IMR-90 (cell line): ENCODE measurements around the gene PTX4. TPM values are rescaled to one million over a fixed set of nuclear protein-coding genes. Genes with fewer than 3 reads are reported as not detected.
A peak's percentile ranks its signal among the peaks of the same experiment; 100 is the strongest.

Experiments
- ATAC-seq: fragments of 200-7000 bp; cut with Tn5 transposase; 2 replicates; pipeline ENCODE4 v1.9.1; 2020; ENCODE audit warnings: low read depth, mild to moderate bottlenecking, moderate library complexity
- BruUV-seq: library from RNA; stranded (reverse); fragments of 400-500 nt; replicated peaks from 2 replicates; lab custom pipeline; 2021; lab: Mats Ljungman, UMichigan
- CTCF ChIA-PET: fragments of 300-600 bp; formaldehyde crosslinking; extraction: SDS; loops from one replicate; lab custom pipeline; 2021; ENCODE audit warnings: antibody characterized with exemption; lab: Yijun Ruan, JAX
- POLR2A ChIA-PET: fragments of 300-600 bp; sonication (Branson Sonifier 250); formaldehyde crosslinking; loops from one replicate; lab custom pipeline; 2022; ENCODE audit warnings: antibody characterized with exemption; ENCODE audit not compliant: unreplicated experiment; lab: Charles Lee
- DNase-seq: peaks from one replicate; pipeline ENCODE4 v3.0.0; 2013
- H2AFZ ChIP-seq: replicated peaks from 2 replicates; pipeline ENCODE3; 2013; ENCODE audit warnings: low read length, mild to moderate bottlenecking; ENCODE audit not compliant: poor library complexity
- H2AK5ac ChIP-seq: 2 replicates; pipeline ENCODE4 v1.6.1; 2013; ENCODE audit warnings: low read depth, low read length, inconsistent platforms
- H2AK9ac ChIP-seq: replicated peaks from 2 replicates; pipeline ENCODE3; 2013; ENCODE audit warnings: mild to moderate bottlenecking, low read depth, low read length, moderate library complexity; ENCODE audit not compliant: poor library complexity
- H2BK120ac ChIP-seq: 2 replicates; pipeline ENCODE4 v1.6.1; 2013; ENCODE audit warnings: low read depth, low read length, inconsistent platforms
- H2BK15ac ChIP-seq: 3 replicates; pipeline ENCODE4 v1.6.1; 2013; ENCODE audit warnings: low read depth, low read length, inconsistent platforms
- H2BK20ac ChIP-seq: 2 replicates; pipeline ENCODE4 v1.6.1; 2013; ENCODE audit warnings: low read depth, mild to moderate bottlenecking, inconsistent platforms, low read length, moderate library complexity
- H2BK5ac ChIP-seq: 2 replicates; pipeline ENCODE4 v1.6.1; 2013; ENCODE audit warnings: mild to moderate bottlenecking, low read depth, low read length, inconsistent platforms; ENCODE audit not compliant: poor library complexity, severe bottlenecking
- H3K14ac ChIP-seq: replicated peaks from 2 replicates; pipeline ENCODE4 v1.6.1; 2013; ENCODE audit warnings: low read depth, low read length, inconsistent platforms
- H3K18ac ChIP-seq: 2 replicates; pipeline ENCODE4 v1.6.1; 2013; ENCODE audit warnings: low read depth, low read length, control low read depth
- H3K23ac ChIP-seq: 2 replicates; pipeline ENCODE4 v1.6.1; 2013; ENCODE audit warnings: low read depth, low read length, inconsistent platforms
- H3K27ac ChIP-seq: 2 replicates; pipeline ENCODE4 v1.5.1; 2013; ENCODE audit warnings: mild to moderate bottlenecking, control low read depth, low read length; ENCODE audit not compliant: insufficient read depth
- H3K27me3 ChIP-seq: 2 replicates; pipeline ENCODE4 v1.6.1; 2013; ENCODE audit warnings: low read length; ENCODE audit not compliant: control insufficient read depth, insufficient read depth
- H3K36me3 ChIP-seq: 2 replicates; pipeline ENCODE4 v1.6.1; 2013; ENCODE audit warnings: low read length, mixed read lengths; ENCODE audit not compliant: control insufficient read depth, insufficient read depth
- H3K4ac ChIP-seq: 2 replicates; pipeline ENCODE4 v1.6.1; 2013; ENCODE audit warnings: low read depth, low read length, inconsistent platforms
- H3K4me1 ChIP-seq: 2 replicates; pipeline ENCODE4 v1.6.1; 2013; ENCODE audit warnings: low read length, mixed read lengths; ENCODE audit not compliant: control insufficient read depth, insufficient read depth
- H3K4me2 ChIP-seq: 2 replicates; pipeline ENCODE4 v1.6.1; 2013; ENCODE audit warnings: low read depth, mild to moderate bottlenecking, control low read depth, low read length, moderate library complexity
- H3K4me3 ChIP-seq: 2 replicates; pipeline ENCODE4 v1.5.1; 2013; ENCODE audit warnings: low read depth, mild to moderate bottlenecking, control low read depth, low read length, moderate library complexity; ENCODE audit not compliant: insufficient read depth
- H3K56ac ChIP-seq: 2 replicates; pipeline ENCODE4 v1.6.1; 2013; ENCODE audit warnings: low read length, inconsistent platforms; ENCODE audit not compliant: insufficient read depth; ENCODE audit errors: extremely low read depth
- H3K79me1 ChIP-seq, 2 experiments: 2 replicates each; pipeline ENCODE4 v1.6.1; 2013; ENCODE audit warnings: low read length in 2 of 2, inconsistent platforms in 1 of 2, low read depth in 1 of 2
- H3K9ac ChIP-seq: 2 replicates; pipeline ENCODE4 v1.6.1; 2013; ENCODE audit warnings: low read depth, low read length, control low read depth
- H3K9me1 ChIP-seq: 2 replicates; pipeline ENCODE4 v1.6.1; 2013; ENCODE audit warnings: low read length, inconsistent platforms; ENCODE audit not compliant: insufficient read depth
- H3K9me3 ChIP-seq: 2 replicates; pipeline ENCODE4 v1.6.1; 2013; ENCODE audit warnings: low read length; ENCODE audit not compliant: control insufficient read depth, insufficient read depth
- H4K20me1 ChIP-seq: 2 replicates; pipeline ENCODE4 v1.6.1; 2013; ENCODE audit warnings: low read length, inconsistent platforms; ENCODE audit not compliant: insufficient read depth
- H4K5ac ChIP-seq: 2 replicates; pipeline ENCODE4 v1.6.1; 2013; ENCODE audit warnings: mild to moderate bottlenecking, low read depth, low read length, control low read depth
- H4K8ac ChIP-seq, 2 experiments: 2 replicates each; pipeline ENCODE4 v1.6.1; 2013; ENCODE audit warnings: low read depth in 2 of 2, low read length in 2 of 2, control low read depth in 1 of 2, inconsistent platforms in 1 of 2
- H4K91ac ChIP-seq: 2 replicates; pipeline ENCODE4 v1.6.1; 2013; ENCODE audit warnings: low read depth, low read length, inconsistent platforms; ENCODE audit not compliant: insufficient read depth
- BHLHE40 ChIP-seq: fragments of 150-350 bp; IDR thresholded peaks from 2 replicates; pipeline ENCODE4 v1.6.1; 2016; ENCODE audit warnings: mild to moderate bottlenecking, low read depth, low read length
- CEBPB ChIP-seq: IDR thresholded peaks from 2 replicates; pipeline ENCODE4 v1.6.1; 2012; ENCODE audit warnings: low read depth, low read length, improper control_type of control experiment
- CHD1 ChIP-seq: IDR thresholded peaks from 2 replicates; pipeline ENCODE4 v1.6.1; 2012; ENCODE audit warnings: low read depth, low read length, improper control_type of control experiment
- CTCF ChIP-seq: conservative IDR thresholded peaks from 2 replicates; pipeline ENCODE4 v1.5.1; 2012; ENCODE audit warnings: mild to moderate bottlenecking, low read depth, low read length, improper control_type of control experiment
- ELK1 ChIP-seq: fragments of 150-350 bp; IDR thresholded peaks from 2 replicates; pipeline ENCODE4 v1.6.1; 2016; ENCODE audit warnings: low read depth, mild to moderate bottlenecking, low read length, moderate library complexity, borderline replicate concordance
- FOS ChIP-seq: fragments of 150-350 bp; IDR thresholded peaks from 2 replicates; pipeline ENCODE4 v1.6.1; 2016; ENCODE audit warnings: low read depth, low read length
- MAFK ChIP-seq: IDR thresholded peaks from 2 replicates; pipeline ENCODE4 v1.6.1; 2012; ENCODE audit warnings: low read depth, low read length, improper control_type of control experiment
- MAZ ChIP-seq: IDR thresholded peaks from 2 replicates; pipeline ENCODE4 v1.6.1; 2012; ENCODE audit warnings: low read depth, mild to moderate bottlenecking, low read length, improper control_type of control experiment, moderate library complexity, borderline replicate concordance
- MXI1 ChIP-seq: IDR thresholded peaks from 2 replicates; pipeline ENCODE4 v1.6.1; 2012; ENCODE audit warnings: low read depth, mild to moderate bottlenecking, low read length, moderate library complexity, borderline replicate concordance
- NFE2L2 ChIP-seq: fragments of 150-350 bp; IDR thresholded peaks from 2 replicates; pipeline ENCODE4 v1.6.1; 2016; ENCODE audit warnings: low read depth, mild to moderate bottlenecking, low read length
- POLR2A ChIP-seq: IDR thresholded peaks from 2 replicates; pipeline ENCODE4 v1.6.1; 2012; ENCODE audit warnings: mild to moderate bottlenecking, low read depth, low read length
- RAD21 ChIP-seq: IDR thresholded peaks from 2 replicates; pipeline ENCODE4 v1.6.1; 2012; ENCODE audit warnings: low read length, improper control_type of control experiment
- RCOR1 ChIP-seq: IDR thresholded peaks from 2 replicates; pipeline ENCODE4 v1.6.1; 2012; ENCODE audit warnings: mild to moderate bottlenecking, low read length, improper control_type of control experiment; ENCODE audit not compliant: insufficient replicate concordance
- RFX5 ChIP-seq: IDR thresholded peaks from 2 replicates; pipeline ENCODE4 v1.8.0; 2012; ENCODE audit warnings: low read depth, mild to moderate bottlenecking, low read length, moderate library complexity
- SMC3 ChIP-seq: fragments of 150-350 bp; IDR thresholded peaks from 2 replicates; pipeline ENCODE4 v1.6.1; 2016; ENCODE audit warnings: low read depth, mild to moderate bottlenecking, antibody characterized with exemption, low read length, moderate library complexity
- USF2 ChIP-seq: fragments of 150-350 bp; IDR thresholded peaks from 2 replicates; pipeline ENCODE4 v1.6.1; 2017; ENCODE audit warnings: mild to moderate bottlenecking, antibody characterized with exemption, low read length, low read depth
- WGBS, 2 experiments: methylation state at CpG; one replicate each; pipeline versions ENCODE4 v1.1.5 to v1.1.7; 2013; ENCODE audit warnings: missing lambda C conversion rate in 2 of 2; ENCODE audit not compliant: insufficient read length in 1 of 2; ENCODE audit errors: extremely low coverage in 2 of 2; 5-methylcytosine and 5-hydroxymethylcytosine counted together
- dilution Hi-C: fragments of 300-500 bp; cut with HindIII; formaldehyde crosslinking; loops from one replicate; pipeline ENCODE4 v1.14.3; 2018; ENCODE audit warnings: low sequenced_read_pairs; ENCODE audit not compliant: unreplicated experiment
- in situ Hi-C: fragments of 300-500 bp; cut with MboI; formaldehyde crosslinking; loops from 3 replicates; pipeline ENCODE4 v1.14.3; 2019; ENCODE audit warnings: low sequenced_read_pairs, inconsistent platforms, mixed read lengths
- intact Hi-C: fragments of 100-400 bp; cut with micrococcal nuclease; formaldehyde crosslinking; loops from 2 replicates; pipeline ENCODE4 v1.10.0; 2022
- polyA plus RNA-seq, 3 experiments: library from polyadenylated mRNA; depleted of rRNA; stranded (reverse); fragments of >200 nt; gene quantifications; 2 replicates each; pipeline ENCODE4 v1.2.3, GENCODE V29; 2012; ENCODE audit warnings: low replicate concordance in 1 of 3
- total RNA-seq: library from RNA; depleted of rRNA; stranded (reverse); fragments of >200 nt; gene quantifications from 2 replicates; pipeline ENCODE4 v1.2.3, GENCODE V29; 2012

Gene PTX4
- total and polyA plus RNA-seq, 2 of the 4 experiments (the other 2 are of a cell fraction), result 0.07 TPM; not detected in 1

GRCh38 chr16:1449201-1449788 lies 39.4 kb downstream of the PTX4 start:
- peaks cover 43% of the 10 kb centered on the region for H3K36me3 ChIP-seq
- H4K91ac ChIP-seq, result no peak overlapping the region
- no peak overlapping the region for H3K27ac ChIP-seq
- no peaks in the 10 kb centered on the region for H3K4me1 ChIP-seq
- peak overlapping the region; percentile 76 for H2AK9ac ChIP-seq
- ATAC-seq (no peak), DNase-seq (no peak)
- no peak overlapping the region for H2AK5ac ChIP-seq
- H3K4ac ChIP-seq, result no peak overlapping the region
- no peaks in the 10 kb centered on the region for H3K27me3 ChIP-seq
- ChIA-PET POLR2A (no interaction called here), CTCF (no interaction called here)
- TF ChIP-seq SMC3 (no peak), ELK1 (no peak), MAFK (no peak), USF2 (no peak), FOS (no peak), MAZ (no peak), RAD21 (no peak), CHD1 (no peak), RFX5 (no peak), MXI1 (no peak), CEBPB (no peak), NFE2L2 (no peak), POLR2A (no peak), BHLHE40 (no peak), RCOR1 (no peak), CTCF (no peak)
- H3K14ac ChIP-seq, result no peak overlapping the region
- in situ Hi-C loops, result no loop called here
- no peaks in the 10 kb centered on the region for H4K20me1 ChIP-seq
- no peak overlapping the region for H4K8ac ChIP-seq
- no peak overlapping the region for H2BK5ac ChIP-seq
- intact Hi-C loops, result no loop called here
- WGBS, 2 experiments, result 97% methylated on average over 6 of the region's 25 CpGs; no CpG with 5 or more reads in 1 of the 2 experiments
- BruUV-seq, result no TSS peak
- H2BK20ac ChIP-seq, result no peak overlapping the region
- no peak overlapping the region for H3K56ac ChIP-seq
- no peak overlapping the region for H3K23ac ChIP-seq
- no peak overlapping the region for H3K4me3 ChIP-seq
- H2AFZ ChIP-seq, result no peak overlapping the region
- H2BK15ac ChIP-seq, result no peak overlapping the region
- no peaks in the 10 kb centered on the region for H3K9me3 ChIP-seq
- H4K5ac ChIP-seq, result no peak overlapping the region
- H3K4me2 ChIP-seq, result no peak overlapping the region
- dilution Hi-C loops, result no loop called here
- no peaks in the 10 kb centered on the region for H3K79me1 ChIP-seq
- H3K9me1 ChIP-seq, result no peaks in the 10 kb centered on the region
- no peak overlapping the region for H3K18ac ChIP-seq
- no peak overlapping the region for H2BK120ac ChIP-seq
- no peak overlapping the region for H3K9ac ChIP-seq
